WERI-Rb-1 (cell line): ENCODE data around the gene CCDC82.

Source experiments
- DNase-seq: peaks from one replicate; pipeline ENCODE4 v3.0.0-alpha.2; 2020
- H3K27ac ChIP-seq: fragments of 250-450 bp; sonication (Bioruptor Pico); 2 replicates; pipeline ENCODE4 v1.5.1; 2020; ENCODE audit warnings: mild to moderate bottlenecking, moderate library complexity
- H3K27me3 ChIP-seq: fragments of 250-450 bp; sonication (Bioruptor Pico); 2 replicates; pipeline ENCODE4 v1.5.1; 2021; ENCODE audit warnings: mild to moderate bottlenecking, low read depth, moderate library complexity; ENCODE audit not compliant: insufficient read depth, severe bottlenecking
- H3K36me3 ChIP-seq: fragments of 250-450 bp; sonication (Bioruptor Pico); 2 replicates; pipeline ENCODE4 v1.5.1; 2020; ENCODE audit warnings: mild to moderate bottlenecking, moderate library complexity
- H3K4me3 ChIP-seq: 2 replicates; pipeline ENCODE4 v1.5.1; 2011; ENCODE audit warnings: low read depth, mild to moderate bottlenecking, control low read depth, low read length
- H3K9me3 ChIP-seq: fragments of 250-450 bp; sonication (Bioruptor Pico); 2 replicates; pipeline ENCODE4 v1.5.1; 2021; ENCODE audit warnings: mild to moderate bottlenecking, moderate library complexity; ENCODE audit not compliant: severe bottlenecking
- CTCF ChIP-seq: IDR thresholded peaks from 2 replicates; pipeline ENCODE4 v1.5.1; 2011; ENCODE audit warnings: low read depth, mild to moderate bottlenecking, control low read depth, inconsistent platforms, low read length

Gene CCDC82

GRCh38 chr11:96400697-96401096 lies 11.0 kb upstream of the CCDC82 start:
- Histone ChIP-seq H3K27me3 (no peaks in the 10 kb centered on the region), H3K4me3 (no peak overlapping the region), H3K27ac (no peak overlapping the region), H3K9me3 (no peaks in the 10 kb centered on the region), H3K36me3 (no peaks in the 10 kb centered on the region)
- no peak for TF ChIP-seq CTCF
- DNase-seq = no peak

GRCh38 chr11:96397863-96398262 lies 8.2 kb upstream of the CCDC82 start:
- no peaks in the 10 kb centered on the region for H3K27me3 ChIP-seq
- H3K9me3 ChIP-seq = no peaks in the 10 kb centered on the region
- DNase-seq = no peak
- H3K27ac ChIP-seq = no peak overlapping the region
- no peak overlapping the region for H3K4me3 ChIP-seq
- H3K36me3 ChIP-seq = no peaks in the 10 kb centered on the region
- TF ChIP-seq CTCF = no peak

GRCh38 chr11:96396637-96397036 lies 6.9 kb upstream of the CCDC82 start:
- H3K4me3 ChIP-seq = no peak overlapping the region
- TF ChIP-seq CTCF = no peak
- no peaks in the 10 kb centered on the region for H3K27me3 ChIP-seq
- no peak for DNase-seq
- H3K36me3 ChIP-seq = peaks cover 1% of the 10 kb centered on the region
- H3K27ac ChIP-seq = no peak overlapping the region
- peaks cover 6% of the 10 kb centered on the region for H3K9me3 ChIP-seq

- Histone ChIP-seq H3K36me3 (peaks cover 7% of the 10 kb centered on the region), H3K27me3 (no peaks in the 10 kb centered on the region)
- no peak for DNase-seq
Measured at GRCh38 chr11:96394773-96395172, 5.1 kb upstream of the CCDC82 start.

GRCh38 chr11:96393753-96394348 lies 4.1 kb upstream of the CCDC82 start:
- Histone ChIP-seq H3K4me3 (no peak overlapping the region), H3K36me3 (peaks cover 7% of the 10 kb centered on the region), H3K9me3 (peaks cover 21% of the 10 kb centered on the region), H3K27me3 (no peaks in the 10 kb centered on the region), H3K27ac (no peak overlapping the region)
- TF ChIP-seq CTCF = peak; percentile 50; the same call in 1 of the 2 replicates
- no peak for DNase-seq

More at GRCh38 chr11:96394773-96395172, 5.1 kb upstream of the CCDC82 start:
- no peak for TF ChIP-seq CTCF
- H3K9me3 ChIP-seq = peaks cover 21% of the 10 kb centered on the region
- no peak overlapping the region for H3K4me3 ChIP-seq
- no peak overlapping the region for H3K27ac ChIP-seq
